Measurements from ENCODE around the gene DAND5. TPM values are rescaled to one million over a fixed set of nuclear protein-coding genes. Genes with fewer than 3 reads are reported as not detected.

Gene DAND5
- total and polyA plus RNA-seq, 9 of the 15 experiments (the other 6 are each of a cell fraction or from before 2014, with no cell fraction given): 0.22 to 0.83 (median 0.60) TPM

GRCh38 chr19:12996406-12997094 lies 27.2 kb downstream of the DAND5 start:
- ChIA-PET POLR2A (interaction anchor here (0.6 to 1.6 kb wide), 3 partner anchors 10 to 560 kb away, joined by 3 to 4 read pairs (median 3); partner anchors contain the start of gene GCDH), CTCF (ENCODE audit: low intra/inter-chr PET ratio) (no interaction called here)
- H3K36me3 ChIP-seq (ENCODE audit: control insufficient read depth, insufficient read depth, low read length): peaks cover 13% of the 10 kb centered on the region; the same call in 1 of the 3 replicates
- 19% methylated on average over 16 of the region's 52 CpGs for WGBS (ENCODE audit: insufficient coverage, low coverage, missing lambda C conversion rate)
- H3K9ac ChIP-seq (ENCODE audit: insufficient read depth in 1 of 2, low read depth in 2 of 2, low read length in 2 of 2): peak overlapping the region; percentile 76 to 99; a peak in 3 of 4 replicates
- peak overlapping the region; percentile 88 for H2AFZ ChIP-seq (ENCODE audit: low read depth, low read length)
- H3K4me2 ChIP-seq (ENCODE audit: insufficient read depth, low read length): peak overlapping the region; percentile 85
- peaks cover 5 to 41% of the 10 kb centered on the region in 2 experiments; a peak in 4 of 5 replicates for H3K4me1 ChIP-seq (replicated peaks in 1 of 2; ENCODE audit: control insufficient read depth in 2 of 2, insufficient read depth in 2 of 2, low read length in 2 of 2)
- peaks cover 6% of the 10 kb centered on the region for H4K20me1 ChIP-seq (replicated peaks; ENCODE audit: control insufficient read depth, insufficient read depth, low read length)
- no peaks in the 10 kb centered on the region for H3K27me3 ChIP-seq (ENCODE audit: control insufficient read depth in 2 of 2, insufficient read depth in 2 of 2, low read length in 2 of 2)
- H3K9me3 ChIP-seq (replicated peaks; ENCODE audit: control insufficient read depth, insufficient read depth, low read depth, low read length): no peaks in the 10 kb centered on the region
- peaks cover 5% of the 10 kb centered on the region for H3K9me1 ChIP-seq (ENCODE audit: control insufficient read depth, insufficient read depth, low read length)
- intact Hi-C loops (cut with micrococcal nuclease) (no loop called here), in situ Hi-C loops (cut with MboI) (no loop called here)
- no TSS peak for BruUV-seq (replicated peaks)
- DNase-seq (ENCODE audit: extremely low read depth in 1 of 4, low spot score in 3 of 4) (peak; percentile 67 to 72 (median 70)), ATAC-seq (peak; percentile 91), FAIRE-seq (peak; percentile 52)
- H3K4me3 ChIP-seq: peak overlapping the region; percentile 64
- H3K27ac ChIP-seq (ENCODE audit: extremely low read depth, low read depth, low read length): peak overlapping the region; percentile 76
- H3K79me2 ChIP-seq (ENCODE audit: control insufficient read depth, insufficient read depth, low read length): peaks cover 48% of the 10 kb centered on the region
- TF ChIP-seq MBD2 (IDR thresholded peaks at IDR 0.05; ENCODE audit: borderline replicate concordance, low read depth): peak; percentile 17; the same call in 1 of the 2 replicates
- TF ChIP-seq RNF2 (IDR thresholded peaks at IDR 0.05): 0 out of 2 replicates have a peak, but pooled peaks have one; percentile 27
- TF ChIP-seq TAF1 (IDR thresholded peaks at IDR 0.05; ENCODE audit: control insufficient read depth, extremely low read depth, insufficient read depth, low read length, severe bottlenecking): peak; percentile 34
- peak; percentile 55 for TF ChIP-seq CREM (IDR thresholded peaks at IDR 0.05; ENCODE audit: low read depth)
- peak; percentile 51; the same call in 1 of the 2 replicates for TF ChIP-seq RBFOX2 (IDR thresholded peaks at IDR 0.05; ENCODE audit: low read depth, low read length)
- TF ChIP-seq, protein P1, sequence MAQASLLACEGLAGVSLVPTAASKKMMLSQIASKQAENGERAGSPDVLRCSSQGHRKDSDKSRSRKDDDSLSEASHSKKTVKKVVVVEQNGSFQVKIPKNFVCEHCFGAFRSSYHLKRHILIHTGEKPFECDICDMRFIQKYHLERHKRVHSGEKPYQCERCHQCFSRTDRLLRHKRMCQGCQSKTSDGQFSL (CRISPR knock-in tag; IDR thresholded peaks at IDR 0.05): no peak; the same call in 1 of the 2 replicates
- TF ChIP-seq, protein P1 (tag; IDR thresholded peaks at IDR 0.05): 0 out of 4 replicates have a peak, but pooled peaks of 1 of the 2 experiments have one; percentile 31
- TF ChIP-seq NFIC (IDR thresholded peaks at IDR 0.05): peak; percentile 74
- TF ChIP-seq BHLHE40 (IDR thresholded peaks at IDR 0.05; ENCODE audit: low read length): 0 out of 2 replicates have a peak, but pooled peaks have one; percentile 20
- TF ChIP-seq NCOA6 (IDR thresholded peaks at IDR 0.05): peak; percentile 76
- TF ChIP-seq E2F6 (IDR thresholded peaks at IDR 0.05; ENCODE audit: borderline replicate concordance in 1 of 2, extremely low read depth in 1 of 2, insufficient read depth in 1 of 2, insufficient read length in 1 of 2, low read depth in 1 of 2, low read length in 1 of 2, poor library complexity in 1 of 2, severe bottlenecking in 1 of 2): peak; percentile 68 to 87
- TF ChIP-seq BRCA1 (IDR thresholded peaks at IDR 0.05): no peak
- TF ChIP-seq BRCA1 (CRISPR knock-in tag; IDR thresholded peaks at IDR 0.05): 0 out of 2 replicates have a peak, but pooled peaks have one; percentile 80
- TF ChIP-seq HMGN3 (IDR thresholded peaks at IDR 0.05; ENCODE audit: borderline replicate concordance, extremely low read depth, insufficient read length, low read depth, low read length): peak; percentile 44
- TF ChIP-seq NRF1 (conservative IDR thresholded peaks at IDR 0.05 in 1 of 2, IDR thresholded peaks at IDR 0.05 in 1 of 2): peak; percentile 48 to 65
- peak; percentile 77 for TF ChIP-seq RB1 (IDR thresholded peaks at IDR 0.05; ENCODE audit: low read depth)
- TF ChIP-seq CHD1 (IDR thresholded peaks at IDR 0.05; ENCODE audit: low read length): peak; percentile 47

All from K562 (cell line).